Esophagus squamous epithelium (tissue), 5 donors: ENCODE data around the gene SH3GL1. TPM values are rescaled to one million over a fixed set of nuclear protein-coding genes. Genes with fewer than 3 reads are reported as not detected.
A peak's percentile ranks its signal among the peaks of the same experiment; 100 is the strongest.

ENCODE experiments used
- DNase-seq: peaks from one replicate; lab custom pipeline; 2025; lab: John Stamatoyannopoulos, UW
- H3K27ac ChIP-seq, 4 donors: fragments of 200-600 bp; sonication (generic); one replicate each; pipeline ENCODE4 v1.5.1; 2016 to 2019; ENCODE audit warnings: mild to moderate bottlenecking in 1 of 4
- H3K27me3 ChIP-seq, 4 donors: fragments of 200-600 bp; sonication (generic); 1 replicate in 3 of 4; 2 replicates in 1 of 4; pipeline versions ENCODE4 v1.5.1 to v1.6.0; 2017 to 2021; ENCODE audit warnings: antibody characterized with exemption in 1 of 4
- H3K36me3 ChIP-seq, 3 donors: fragments of 200-600 bp; sonication (generic); one replicate each; pipeline ENCODE4 v1.5.1; 2016 to 2019
- H3K4me1 ChIP-seq, 3 donors: fragments of 200-600 bp; sonication (generic); one replicate each; pipeline ENCODE4 v1.5.1; 2017 to 2019
- H3K4me3 ChIP-seq, 4 donors: fragments of 200-600 bp; sonication (generic); 1 replicate in 3 of 4; 2 replicates in 1 of 4; pipeline ENCODE4 v1.5.1; 2016 to 2019; ENCODE audit warnings: mild to moderate bottlenecking in 2 of 4, moderate library complexity in 1 of 4
- H3K9me3 ChIP-seq, 3 donors: fragments of 200-600 bp; sonication (generic); one replicate each; pipeline ENCODE4 v1.5.1; 2016 to 2019
- POLR2A ChIP-seq, 4 donors: fragments of 450-650 bp; IDR thresholded peaks; one replicate each; pipeline ENCODE4 v1.6.1; 2017; ENCODE audit warnings: antibody characterized with exemption in 4 of 4, mild to moderate bottlenecking in 4 of 4, moderate library complexity in 3 of 4
- WGBS, 2 donors: methylation state at CpG; one replicate each; pipeline ENCODE4 v1.1.5; 2018; 5-methylcytosine and 5-hydroxymethylcytosine counted together
- intact Hi-C: fragments of 100-400 bp; cut with DNase I; formaldehyde crosslinking; loops from one replicate; pipeline ENCODE4 v1.15.0; 2022
- total RNA-seq, 4 donors: library from RNA; depleted of rRNA; stranded (reverse); fragments of >200 nt; gene quantifications; one replicate each; pipeline ENCODE4 v1.1.0, GENCODE V29; 2016
- TF ChIP-seq, protein P1 (sequence below), 6 experiments: fragments of 450-650 bp in 4 of 6; fragments of 200-600 bp in 2 of 6; sonication (generic) in 2 of 6; IDR thresholded peaks; one replicate each; pipeline ENCODE4 v1.5.1; 2016 to 2019; ENCODE audit warnings: antibody characterized with exemption in 6 of 6, mild to moderate bottlenecking in 4 of 6, moderate library complexity in 4 of 6
- donor health status: DM: yes; HTN: yes; CAD: no.

Gene SH3GL1
- total RNA-seq, 4 donors from 2014 or later = 67.4 to 131 (median 91.2) TPM

DNA sequence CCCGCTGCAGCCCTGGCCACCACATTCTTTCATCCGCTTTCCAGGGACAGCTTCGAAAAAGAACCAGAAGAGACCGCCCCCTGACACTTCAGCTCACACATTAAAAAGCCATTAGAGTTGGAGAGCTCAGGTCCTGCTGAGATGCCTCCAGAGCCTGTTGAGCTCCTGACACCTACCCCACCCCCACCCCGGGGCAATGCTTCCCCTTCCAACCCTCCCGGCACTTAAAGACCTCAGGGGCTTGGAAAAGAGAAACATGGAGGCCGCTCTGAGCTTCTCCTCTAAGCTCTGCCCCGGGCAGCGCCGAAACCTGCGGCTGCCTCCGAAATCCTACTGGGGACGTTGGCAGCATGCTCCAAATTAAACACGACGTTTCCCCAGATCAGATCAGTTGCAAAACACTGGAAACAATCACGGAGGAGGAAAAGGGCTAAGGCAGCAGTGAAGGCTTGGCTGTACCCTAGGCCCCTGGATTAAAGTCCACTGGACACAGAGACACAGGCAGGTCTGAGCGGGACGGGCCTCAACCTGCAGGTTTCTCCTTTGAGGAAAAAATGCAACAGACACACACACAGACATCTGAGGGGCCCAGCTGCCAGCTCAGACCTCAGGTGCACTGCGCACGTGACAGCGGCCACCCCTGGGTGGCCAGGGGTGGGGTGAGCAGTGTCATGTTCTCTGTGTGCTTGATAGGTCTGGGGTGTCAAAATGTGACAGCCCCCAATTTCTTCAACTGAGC lies 9.6 kb downstream of the SH3GL1 start:
- Histone ChIP-seq H3K36me3 (peaks cover 0 to 48% (median 5%) of the 10 kb centered on the region in 3 donors), H3K4me1 (peaks cover 53 to 100% (median 73%) of the 10 kb centered on the region in 3 donors), H3K27me3 (no peaks in the 10 kb centered on the region), H3K4me3 (peak overlapping the region in 3 of 4 donors; percentile 29 to 44 (median 30)), H3K27ac (peak overlapping the region; percentile 81 to 93 (median 86)), H3K9me3 (no peaks in the 10 kb centered on the region)
- TF ChIP-seq, protein P1, sequence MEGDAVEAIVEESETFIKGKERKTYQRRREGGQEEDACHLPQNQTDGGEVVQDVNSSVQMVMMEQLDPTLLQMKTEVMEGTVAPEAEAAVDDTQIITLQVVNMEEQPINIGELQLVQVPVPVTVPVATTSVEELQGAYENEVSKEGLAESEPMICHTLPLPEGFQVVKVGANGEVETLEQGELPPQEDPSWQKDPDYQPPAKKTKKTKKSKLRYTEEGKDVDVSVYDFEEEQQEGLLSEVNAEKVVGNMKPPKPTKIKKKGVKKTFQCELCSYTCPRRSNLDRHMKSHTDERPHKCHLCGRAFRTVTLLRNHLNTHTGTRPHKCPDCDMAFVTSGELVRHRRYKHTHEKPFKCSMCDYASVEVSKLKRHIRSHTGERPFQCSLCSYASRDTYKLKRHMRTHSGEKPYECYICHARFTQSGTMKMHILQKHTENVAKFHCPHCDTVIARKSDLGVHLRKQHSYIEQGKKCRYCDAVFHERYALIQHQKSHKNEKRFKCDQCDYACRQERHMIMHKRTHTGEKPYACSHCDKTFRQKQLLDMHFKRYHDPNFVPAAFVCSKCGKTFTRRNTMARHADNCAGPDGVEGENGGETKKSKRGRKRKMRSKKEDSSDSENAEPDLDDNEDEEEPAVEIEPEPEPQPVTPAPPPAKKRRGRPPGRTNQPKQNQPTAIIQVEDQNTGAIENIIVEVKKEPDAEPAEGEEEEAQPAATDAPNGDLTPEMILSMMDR (IDR thresholded peaks at IDR 0.05) = no peak
- TF ChIP-seq POLR2A (IDR thresholded peaks at IDR 0.05) = no peak
- intact Hi-C loops = no loop called here
- 34 to 35% methylated on average over 11 to 19 of the region's 21 CpGs for WGBS, 2 donors
- DNase-seq = no peak

- peaks cover 53 to 98% (median 73%) of the 10 kb centered on the region in 3 donors for H3K4me1 ChIP-seq
- 21 to 48% methylated on average over 2 to 8 of the region's 12 CpGs for WGBS, 2 donors
- no peak for DNase-seq
- TF ChIP-seq, protein P1 (IDR thresholded peaks at IDR 0.05) = no peak
- no peak for TF ChIP-seq POLR2A (IDR thresholded peaks at IDR 0.05)
- H3K9me3 ChIP-seq = no peaks in the 10 kb centered on the region
- H3K27ac ChIP-seq = peak overlapping the region; percentile 81 to 93 (median 86)
- H3K27me3 ChIP-seq = no peaks in the 10 kb centered on the region
- intact Hi-C loops = no loop called here
- H3K4me3 ChIP-seq = peak overlapping the region in 3 of 4 donors; percentile 29 to 44 (median 30)
- peaks cover 0 to 48% (median 4%) of the 10 kb centered on the region in 3 donors for H3K36me3 ChIP-seq
Observed at GRCh38 chr19:4390017-4390566, 10.3 kb downstream of the SH3GL1 start.

GRCh38 chr19:4389511-4390016 lies 10.8 kb downstream of the SH3GL1 start:
- WGBS, 2 donors = 18 to 80% methylated on average over 1 to 8 of the region's 17 CpGs
- H3K9me3 ChIP-seq = no peaks in the 10 kb centered on the region
- H3K27ac ChIP-seq = peak overlapping the region; percentile 81 to 93 (median 86)
- no peaks in the 10 kb centered on the region for H3K27me3 ChIP-seq
- H3K4me3 ChIP-seq = peak overlapping the region in 3 of 4 donors; percentile 29 to 44 (median 30)
- peaks cover 0 to 47% (median 6%) of the 10 kb centered on the region in 3 donors for H3K36me3 ChIP-seq
- intact Hi-C loops = no loop called here
- H3K4me1 ChIP-seq = peaks cover 53 to 93% (median 68%) of the 10 kb centered on the region in 3 donors
- TF ChIP-seq, protein P1 (IDR thresholded peaks at IDR 0.05) = no peak
- DNase-seq = no peak

DNA sequence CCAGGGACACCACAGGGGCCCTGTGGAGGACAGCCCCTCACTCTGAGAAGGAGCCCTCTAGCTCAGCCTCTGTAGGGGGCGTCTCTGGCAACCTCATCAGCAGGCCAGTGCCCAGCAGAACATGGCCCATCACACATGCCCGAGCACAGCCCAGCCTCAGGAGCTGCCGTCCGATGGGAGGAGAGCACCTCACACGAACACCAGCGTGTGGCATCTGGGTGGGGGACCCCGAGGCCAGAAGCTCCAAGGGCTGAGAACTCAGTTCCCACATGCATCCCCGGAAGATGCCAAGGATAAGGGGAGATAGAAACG lies 11.3 kb downstream of the SH3GL1 start:
- H3K9me3 ChIP-seq = no peaks in the 10 kb centered on the region
- no peak for DNase-seq
- peak overlapping the region; percentile 81 to 93 (median 86) for H3K27ac ChIP-seq
- WGBS, 2 donors = 42 to 54% methylated on average over 3 of the region's 9 CpGs
- H3K36me3 ChIP-seq = peaks cover 0 to 49% (median 12%) of the 10 kb centered on the region in 3 donors
- H3K4me3 ChIP-seq = peak overlapping the region in 3 of 4 donors; percentile 21 to 30 (median 29)
- intact Hi-C loops = no loop called here
- no peaks in the 10 kb centered on the region for H3K27me3 ChIP-seq
- peaks cover 53 to 88% (median 64%) of the 10 kb centered on the region in 3 donors for H3K4me1 ChIP-seq
- TF ChIP-seq POLR2A (IDR thresholded peaks at IDR 0.05) = no peak
- TF ChIP-seq, protein P1 (IDR thresholded peaks at IDR 0.05) = peak in 1 of 6 experiments; percentile 6
